K562 (cell line): ENCODE measurements around the gene ITPRIPL2. TPM values are rescaled to one million over a fixed set of nuclear protein-coding genes. Genes with fewer than 3 reads are reported as not detected.

Source experiments
- DIDO1 ChIP-seq: fragments of 450-650 bp; IDR thresholded peaks from 2 replicates; pipeline ENCODE4 v1.6.1; 2016; ENCODE audit warnings: low read depth, missing biosample characterization, missing genetic modification characterization
- ETV1 ChIP-seq: fragments of 450-650 bp; conservative IDR thresholded peaks from 2 replicates; pipeline ENCODE4 v1.6.1; 2016; ENCODE audit warnings: missing genetic modification characterization, control low read depth, low read depth, missing compliant biosample characterization
- HDAC6 ChIP-seq: IDR thresholded peaks from 2 replicates; pipeline ENCODE4 v1.6.1; 2012; ENCODE audit warnings: low read depth, mild to moderate bottlenecking, control low read depth, inconsistent platforms, low read length, moderate library complexity
- HLTF ChIP-seq: fragments of 450-650 bp; IDR thresholded peaks from 2 replicates; pipeline ENCODE4 v1.6.1; 2016
- KHSRP ChIP-seq: fragments of 450-650 bp; IDR thresholded peaks from 2 replicates; pipeline ENCODE4 v1.6.1; 2017
- NCOR1 ChIP-seq: fragments of 450-650 bp; IDR thresholded peaks from 2 replicates; pipeline ENCODE4 v1.6.1; 2016; ENCODE audit warnings: mild to moderate bottlenecking, moderate library complexity
- NR2C1 ChIP-seq, 2 experiments: fragments of 450-650 bp; IDR thresholded peaks; 2 replicates each; pipeline ENCODE4 v1.6.1; 2017; ENCODE audit warnings: mild to moderate bottlenecking in 2 of 2, antibody characterized with exemption in 1 of 2, inconsistent platforms in 1 of 2, missing compliant biosample characterization in 1 of 2, missing genetic modification characterization in 1 of 2
- SIRT6 ChIP-seq: IDR thresholded peaks from one replicate; pipeline ENCODE4 v1.6.1; 2012; ENCODE audit warnings: low read depth, mild to moderate bottlenecking, control low read depth, inconsistent platforms, low read length, moderate library complexity
- SIX5 ChIP-seq, 2 experiments: IDR thresholded peaks; 2 replicates each; pipeline ENCODE4 v1.6.1; 2011; ENCODE audit warnings: low read length in 2 of 2, borderline replicate concordance in 1 of 2, low read depth in 1 of 2, mild to moderate bottlenecking in 1 of 2, moderate library complexity in 1 of 2; ENCODE audit not compliant: insufficient read depth in 1 of 2
- THAP12 ChIP-seq: fragments of 250-450 bp; sonication (Bioruptor Pico); IDR thresholded peaks from 2 replicates; pipeline ENCODE4 v1.9.0; 2021; ENCODE audit warnings: mild to moderate bottlenecking, inconsistent platforms
- ZC3H4 ChIP-seq: sonication (generic); formaldehyde crosslinking; IDR thresholded peaks from 2 replicates; pipeline ENCODE4 v1.9.0; 2021; ENCODE audit warnings: missing genetic modification reagents, borderline replicate concordance
- ZC3H8 ChIP-seq: fragments of 450-650 bp; IDR thresholded peaks from 2 replicates; pipeline ENCODE4 v1.6.1; 2017
- ZKSCAN1 ChIP-seq: fragments of 150-350 bp; IDR thresholded peaks from 2 replicates; pipeline ENCODE4 v1.6.1; 2016; ENCODE audit warnings: low read depth, low read length
- ZNF133 ChIP-seq: fragments of 250-450 bp; sonication (Bioruptor Pico); IDR thresholded peaks from 2 replicates; pipeline ENCODE4 v1.4.0; 2020; ENCODE audit warnings: mild to moderate bottlenecking
- ZNF212 ChIP-seq: fragments of 450-650 bp; formaldehyde crosslinking; IDR thresholded peaks from 2 replicates; pipeline ENCODE4 v1.4.0; 2020; ENCODE audit warnings: mild to moderate bottlenecking
- ZNF224 ChIP-seq: sonication (generic); formaldehyde crosslinking; IDR thresholded peaks from 2 replicates; pipeline ENCODE4 v1.8.0; 2022; ENCODE audit warnings: mild to moderate bottlenecking, missing genetic modification reagents
- ZNF507 ChIP-seq: conservative IDR thresholded peaks from 2 replicates; pipeline ENCODE4 v1.6.1; 2017; ENCODE audit warnings: missing genetic modification characterization, missing compliant biosample characterization
- ZNF518B ChIP-seq: fragments of 250-450 bp; sonication (Bioruptor Pico); IDR thresholded peaks from 2 replicates; pipeline ENCODE4 v1.5.0; 2021; ENCODE audit warnings: mild to moderate bottlenecking, moderate library complexity
- ZNF586 ChIP-seq: fragments of 450-650 bp; formaldehyde crosslinking; conservative IDR thresholded peaks from 2 replicates; pipeline ENCODE4 v1.4.0; 2020; ENCODE audit warnings: mild to moderate bottlenecking, moderate library complexity
- ZNF707 ChIP-seq: fragments of 250-450 bp; sonication (Bioruptor Pico); conservative IDR thresholded peaks from 2 replicates; pipeline ENCODE4 v1.8.0; 2022; ENCODE audit warnings: inconsistent platforms, mild to moderate bottlenecking, moderate library complexity
- ZNF780A ChIP-seq: fragments of 250-450 bp; sonication (Bioruptor Pico); IDR thresholded peaks from 2 replicates; pipeline ENCODE4 v1.5.0; 2021; ENCODE audit warnings: mild to moderate bottlenecking
- ZZZ3 ChIP-seq: fragments of 450-650 bp; IDR thresholded peaks from 2 replicates; pipeline ENCODE4 v1.6.1; 2016; ENCODE audit warnings: antibody characterized with exemption, mild to moderate bottlenecking, moderate library complexity
- polyA plus RNA-seq, 8 experiments: library from polyadenylated mRNA; depleted of rRNA in 4 of 8; stranded (reverse) in 5 of 8; unstranded in 3 of 8; fragments of >200 nt; fragmentation: Nextera tagmentation in 2 of 8; fragmentation: Illumina TruSeq in 1 of 8; extraction: Ambion mirVana in 2 of 8; extraction: Trizol in 1 of 8; gene quantifications; 2 replicates each; pipeline versions ENCODE4 v1.2.1 to v1.2.3, GENCODE V29; 2011 to 2014; ENCODE audit warnings: inconsistent platforms in 1 of 8, missing spikeins in 1 of 8
- total RNA-seq, 7 experiments: library from RNA; depleted of rRNA in 6 of 7; stranded (reverse); fragments of >200 nt in 6 of 7; fragmentation: Illumina TruSeq in 2 of 7; extraction: Trizol in 2 of 7; gene quantifications; 2 replicates each; pipeline versions ENCODE4 v1.2.1 to v1.2.3, GENCODE V29; 2011 to 2021; ENCODE audit warnings: low replicate concordance in 1 of 7
- TF ChIP-seq, protein P1 (sequence below): fragments of 450-650 bp; IDR thresholded peaks from 2 replicates; pipeline ENCODE4 v1.6.1; 2018; ENCODE audit warnings: mild to moderate bottlenecking, low read depth; ENCODE audit not compliant: partially characterized antibody

Gene ITPRIPL2
- total and polyA plus RNA-seq, 9 of the 15 experiments (the other 6 are each of a cell fraction or from before 2014, with no cell fraction given): 0.04 to 2.2 (median 0.58) TPM

GRCh38 chr16:19086322-19087199, 27.2 kb upstream of the ITPRIPL2 start (continued):
- no peak for TF ChIP-seq ZNF518B
- TF ChIP-seq NCOR1: no peak
- TF ChIP-seq THAP12: no peak
- no peak for TF ChIP-seq ZNF507 (tag)
- TF ChIP-seq HDAC6: no peak
- peak; percentile 53; the same call in 1 of the 2 replicates for TF ChIP-seq ZKSCAN1
- no peak for TF ChIP-seq SIX5 (IDR thresholded peaks at IDR 0.05; ENCODE audit: borderline replicate concordance in 1 of 2, insufficient read depth in 1 of 2, low read depth in 1 of 2, low read length in 2 of 2)
- TF ChIP-seq, protein P1, sequence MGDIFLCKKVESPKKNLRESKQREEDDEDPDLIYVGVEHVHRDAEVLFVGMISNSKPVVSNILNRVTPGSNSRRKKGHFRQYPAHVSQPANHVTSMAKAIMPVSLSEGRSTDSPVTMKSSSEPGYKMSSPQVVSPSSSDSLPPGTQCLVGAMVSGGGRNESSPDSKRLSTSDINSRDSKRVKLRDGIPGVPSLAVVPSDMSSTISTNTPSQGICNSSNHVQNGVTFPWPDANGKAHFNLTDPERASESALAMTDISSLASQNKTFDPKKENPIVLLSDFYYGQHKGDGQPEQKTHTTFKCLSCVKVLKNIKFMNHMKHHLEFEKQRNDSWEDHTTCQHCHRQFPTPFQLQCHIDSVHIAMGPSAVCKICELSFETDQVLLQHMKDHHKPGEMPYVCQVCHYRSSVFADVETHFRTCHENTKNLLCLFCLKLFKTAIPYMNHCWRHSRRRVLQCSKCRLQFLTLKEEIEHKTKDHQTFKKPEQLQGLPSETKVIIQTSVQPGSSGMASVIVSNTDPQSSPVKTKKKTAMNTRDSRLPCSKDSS: no peak
- TF ChIP-seq ZC3H8: no peak
- no peak for TF ChIP-seq ZNF133
- no peak for TF ChIP-seq ZNF586 (CRISPR knock-in tag)
- no peak for TF ChIP-seq ZNF780A
- no peak for TF ChIP-seq ZC3H4 (CRISPR knock-in tag)
- TF ChIP-seq ZNF224 (CRISPR knock-in tag): no peak
- no peak for TF ChIP-seq DIDO1
- TF ChIP-seq HLTF: no peak
- no peak for TF ChIP-seq SIRT6
- TF ChIP-seq ZZZ3: no peak
- no peak for TF ChIP-seq ZNF707 (CRISPR knock-in tag)
- TF ChIP-seq ETV1 (tag): no peak
- no peak for TF ChIP-seq KHSRP
- no peak for TF ChIP-seq ZNF212
- TF ChIP-seq NR2C1 (IDR thresholded peaks at IDR 0.05): no peak
- no peak for TF ChIP-seq NR2C1 (tag; IDR thresholded peaks at IDR 0.05)
